ENCODE measurements around the gene PNMA3.
"Not testable (repeated sequence)": the region's sequence is repeated elsewhere in the genome, so short reads cannot be mapped to it uniquely, and the experiment has no call there.

The PNMA3 gene

DNA sequence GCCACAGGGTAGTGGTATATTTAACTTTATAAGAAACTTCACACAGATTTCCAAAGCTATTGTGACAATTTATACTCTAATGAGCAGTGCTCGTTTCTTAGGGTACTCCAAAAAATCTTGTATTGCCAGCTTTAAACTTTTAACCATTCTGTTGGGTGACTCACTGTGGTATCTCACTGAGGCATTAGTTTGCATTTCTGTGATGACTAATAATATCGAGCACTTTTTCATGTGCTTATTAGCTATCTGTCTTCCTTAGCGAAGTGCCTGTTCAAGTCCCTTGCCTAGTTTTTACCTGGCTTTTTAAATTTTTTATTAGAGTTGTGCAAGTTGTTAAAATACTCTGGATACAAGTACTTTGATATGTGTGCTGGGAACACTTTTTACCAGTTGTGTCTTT, 5.5 kb downstream of the PNMA3 start:
- TF ChIP-seq, protein P1, sequence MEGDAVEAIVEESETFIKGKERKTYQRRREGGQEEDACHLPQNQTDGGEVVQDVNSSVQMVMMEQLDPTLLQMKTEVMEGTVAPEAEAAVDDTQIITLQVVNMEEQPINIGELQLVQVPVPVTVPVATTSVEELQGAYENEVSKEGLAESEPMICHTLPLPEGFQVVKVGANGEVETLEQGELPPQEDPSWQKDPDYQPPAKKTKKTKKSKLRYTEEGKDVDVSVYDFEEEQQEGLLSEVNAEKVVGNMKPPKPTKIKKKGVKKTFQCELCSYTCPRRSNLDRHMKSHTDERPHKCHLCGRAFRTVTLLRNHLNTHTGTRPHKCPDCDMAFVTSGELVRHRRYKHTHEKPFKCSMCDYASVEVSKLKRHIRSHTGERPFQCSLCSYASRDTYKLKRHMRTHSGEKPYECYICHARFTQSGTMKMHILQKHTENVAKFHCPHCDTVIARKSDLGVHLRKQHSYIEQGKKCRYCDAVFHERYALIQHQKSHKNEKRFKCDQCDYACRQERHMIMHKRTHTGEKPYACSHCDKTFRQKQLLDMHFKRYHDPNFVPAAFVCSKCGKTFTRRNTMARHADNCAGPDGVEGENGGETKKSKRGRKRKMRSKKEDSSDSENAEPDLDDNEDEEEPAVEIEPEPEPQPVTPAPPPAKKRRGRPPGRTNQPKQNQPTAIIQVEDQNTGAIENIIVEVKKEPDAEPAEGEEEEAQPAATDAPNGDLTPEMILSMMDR (IDR thresholded peaks at IDR 0.05; ENCODE audit: insufficient read depth, low read depth, low read length, missing control alignments), result no peak
- DNase-seq (ENCODE audit: low read depth), result peak; percentile 50
- H3K4me3 ChIP-seq (ENCODE audit: low read length), result no peak overlapping the region

DNA sequence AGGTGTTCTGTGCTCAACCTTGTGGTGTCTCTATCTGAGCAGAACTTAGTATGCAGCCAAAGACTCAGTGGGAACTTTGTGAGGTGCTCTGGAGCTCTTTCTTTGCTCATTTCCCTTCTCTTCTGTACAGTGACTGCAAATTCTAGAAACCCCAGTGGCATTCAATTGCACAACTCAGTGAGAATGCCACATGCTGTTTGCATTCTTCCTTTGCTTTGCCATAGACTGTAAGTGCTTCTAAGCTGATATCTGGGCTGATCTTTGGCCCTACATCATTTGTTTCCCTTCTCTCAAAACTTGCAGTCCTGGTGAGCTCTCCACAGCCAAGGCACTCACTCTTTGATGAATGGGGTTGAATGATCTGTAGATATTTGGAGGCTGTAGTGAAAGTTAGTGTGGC, 7.0 kb downstream of the PNMA3 start:
- TF ChIP-seq, protein P1 (IDR thresholded peaks at IDR 0.05; ENCODE audit: insufficient read depth, low read depth, low read length, missing control alignments), result no peak
- H3K4me3 ChIP-seq (ENCODE audit: low read length), result no peak overlapping the region
- DNase-seq (ENCODE audit: low read depth), result no peak

GRCh38 chrX:153064061-153064460, 7.8 kb downstream of the PNMA3 start:
- H3K4me3 ChIP-seq (ENCODE audit: low read length), result no peak overlapping the region
- TF ChIP-seq, protein P1 (IDR thresholded peaks at IDR 0.05; ENCODE audit: insufficient read depth, low read depth, low read length, missing control alignments), result no peak

GRCh38 chrX:153065389-153065788, 9.1 kb downstream of the PNMA3 start:
- TF ChIP-seq, protein P1 (IDR thresholded peaks at IDR 0.05; ENCODE audit: insufficient read depth, low read depth, low read length, missing control alignments), result no peak

More at GRCh38 chrX:153064061-153064460, 7.8 kb downstream of the PNMA3 start:
- no peak for DNase-seq (ENCODE audit: low read depth)

GRCh38 chrX:153066402-153066801, 10.1 kb downstream of the PNMA3 start:
- not testable (repeated sequence) for H3K4me3 ChIP-seq (ENCODE audit: low read length); DNase-seq (ENCODE audit: low read depth)

More at GRCh38 chrX:153065389-153065788, 9.1 kb downstream of the PNMA3 start:
- no peak overlapping the region for H3K4me3 ChIP-seq (ENCODE audit: low read length)
- DNase-seq (ENCODE audit: low read depth), result no peak

DNA sequence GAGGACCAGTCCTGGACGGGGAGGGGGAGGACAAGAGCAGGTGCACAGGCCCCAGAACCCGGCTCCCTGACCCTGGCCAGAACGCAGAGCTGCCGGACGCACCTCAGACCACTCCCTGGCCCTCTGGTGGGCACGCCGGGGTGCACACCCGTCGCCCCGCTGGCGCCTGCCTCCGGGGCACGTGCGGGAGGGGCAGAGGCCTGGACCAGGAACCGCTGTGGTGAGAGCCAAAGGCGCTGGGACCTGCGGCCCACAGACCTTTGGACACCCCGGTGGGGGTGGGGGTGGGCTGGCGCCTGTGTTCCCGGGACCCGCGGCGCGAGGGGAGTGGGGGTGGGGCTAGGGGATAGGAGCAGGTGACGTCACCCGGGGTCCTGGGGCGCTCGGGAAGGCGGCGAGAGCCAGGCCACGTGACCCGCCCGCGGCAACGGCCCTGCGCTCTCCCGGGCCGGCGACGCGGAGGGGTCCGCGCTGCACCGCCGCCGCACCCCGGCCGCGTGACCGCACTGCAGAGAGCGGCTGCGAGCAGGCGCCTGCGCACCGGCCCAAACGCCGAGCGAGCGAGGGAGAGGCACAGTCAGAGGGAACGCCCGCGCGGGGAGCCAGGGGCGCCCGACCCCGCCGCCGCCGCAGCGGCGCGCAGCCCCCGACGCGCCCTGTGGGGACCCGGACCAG, 15.8 kb downstream of the PNMA3 start, which contains the start of gene PNMA6A:
Gene PNMA6A (plus strand): TSS at position 546 of the 675 bp plus-strand sequence. CDS start 609 bp downstream, outside the sequence.
- H3K4me3 ChIP-seq (ENCODE audit: low read length); DNase-seq (ENCODE audit: low read depth): not testable (repeated sequence)

- H3K4me3 ChIP-seq (ENCODE audit: low read length); DNase-seq (ENCODE audit: low read depth): not testable (repeated sequence)
Measured at GRCh38 chrX:153073331-153073730, 17.1 kb downstream of the PNMA3 start.

- TF ChIP-seq, protein P1 (IDR thresholded peaks at IDR 0.05; ENCODE audit: insufficient read depth, low read depth, low read length, missing control alignments), result no peak
- DNase-seq (ENCODE audit: low read depth), result no peak
- no peak overlapping the region for H3K4me3 ChIP-seq (ENCODE audit: low read length)
Measured at GRCh38 chrX:153074262-153074899, 18.1 kb downstream of the PNMA3 start.

Data from epithelial cell of esophagus (primary cell).